Glutamatergic neuron (in vitro differentiated cells): ENCODE results near the gene DNAH2. TPM values are rescaled to one million over a fixed set of nuclear protein-coding genes. Genes with fewer than 3 reads are reported as not detected.
A peak's percentile ranks its signal among the peaks of the same experiment; 100 is the strongest.

ENCODE experiments used
- DNase-seq: peaks from one replicate; pipeline ENCODE4 v3.0.0; 2022
- H3K27ac Mint-ChIP-seq: one replicate; pipeline ENCODE4 v1.8.0; 2020; ENCODE audit warnings: mild to moderate bottlenecking, mixed read lengths, inconsistent platforms; ENCODE audit not compliant: unreplicated experiment
- H3K27me3 Mint-ChIP-seq: one replicate; pipeline ENCODE4 v1.8.0; 2020; ENCODE audit warnings: mild to moderate bottlenecking, moderate library complexity, mixed read lengths, inconsistent platforms; ENCODE audit not compliant: unreplicated experiment
- H3K36me3 Mint-ChIP-seq: one replicate; pipeline ENCODE4 v1.8.0; 2020; ENCODE audit warnings: mild to moderate bottlenecking, mixed read lengths, inconsistent platforms; ENCODE audit not compliant: unreplicated experiment
- H3K4me1 Mint-ChIP-seq: one replicate; pipeline ENCODE4 v1.8.0; 2020; ENCODE audit warnings: mild to moderate bottlenecking, low read depth, mixed read lengths, inconsistent platforms; ENCODE audit not compliant: unreplicated experiment
- H3K4me3 Mint-ChIP-seq: one replicate; pipeline ENCODE4 v1.8.0; 2020; ENCODE audit warnings: mild to moderate bottlenecking, mixed read lengths, inconsistent platforms; ENCODE audit not compliant: unreplicated experiment
- H3K9me3 Mint-ChIP-seq: one replicate; pipeline ENCODE4 v1.8.0; 2020; ENCODE audit warnings: mild to moderate bottlenecking, moderate library complexity, mixed read lengths, inconsistent platforms; ENCODE audit not compliant: unreplicated experiment
- total RNA-seq: library from RNA; stranded (reverse); fragmentation: NEBNext Ultra II Directional; extraction: Animal tissue kit (Norgen Biotek cat#: 25700); gene quantifications from one replicate; pipeline ENCODE4 v1.2.1, GENCODE V29; 2021; ENCODE audit not compliant: unreplicated experiment
- TF ChIP-seq, protein P1 (sequence below): fragments of 200-600 bp; sonication (generic); IDR thresholded peaks from one replicate; pipeline ENCODE4 v1.5.0; 2021; ENCODE audit not compliant: partially characterized antibody, unreplicated experiment

The DNAH2 gene
- total RNA-seq, 1 donor from 2014 or later = 0.07 TPM

DNA sequence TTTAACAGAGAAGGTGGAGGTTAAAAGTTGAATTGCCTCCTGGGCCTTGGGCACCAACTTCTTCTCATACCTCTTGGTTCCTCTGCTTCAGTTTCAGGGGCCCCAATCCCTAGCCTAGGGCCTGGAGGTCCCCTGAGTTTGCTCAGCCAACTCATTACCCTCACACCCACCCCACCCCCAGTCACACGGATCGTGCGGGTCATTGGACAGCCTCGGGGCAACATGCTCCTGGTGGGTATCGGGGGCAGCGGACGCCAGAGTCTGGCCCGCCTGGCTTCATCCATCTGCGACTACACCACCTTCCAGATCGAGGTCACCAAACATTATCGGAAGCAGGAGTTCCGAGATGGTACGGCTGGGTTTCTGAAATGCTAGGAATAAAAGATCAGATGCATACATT, 80.4 kb downstream of the DNAH2 start:
- TF ChIP-seq, protein P1, sequence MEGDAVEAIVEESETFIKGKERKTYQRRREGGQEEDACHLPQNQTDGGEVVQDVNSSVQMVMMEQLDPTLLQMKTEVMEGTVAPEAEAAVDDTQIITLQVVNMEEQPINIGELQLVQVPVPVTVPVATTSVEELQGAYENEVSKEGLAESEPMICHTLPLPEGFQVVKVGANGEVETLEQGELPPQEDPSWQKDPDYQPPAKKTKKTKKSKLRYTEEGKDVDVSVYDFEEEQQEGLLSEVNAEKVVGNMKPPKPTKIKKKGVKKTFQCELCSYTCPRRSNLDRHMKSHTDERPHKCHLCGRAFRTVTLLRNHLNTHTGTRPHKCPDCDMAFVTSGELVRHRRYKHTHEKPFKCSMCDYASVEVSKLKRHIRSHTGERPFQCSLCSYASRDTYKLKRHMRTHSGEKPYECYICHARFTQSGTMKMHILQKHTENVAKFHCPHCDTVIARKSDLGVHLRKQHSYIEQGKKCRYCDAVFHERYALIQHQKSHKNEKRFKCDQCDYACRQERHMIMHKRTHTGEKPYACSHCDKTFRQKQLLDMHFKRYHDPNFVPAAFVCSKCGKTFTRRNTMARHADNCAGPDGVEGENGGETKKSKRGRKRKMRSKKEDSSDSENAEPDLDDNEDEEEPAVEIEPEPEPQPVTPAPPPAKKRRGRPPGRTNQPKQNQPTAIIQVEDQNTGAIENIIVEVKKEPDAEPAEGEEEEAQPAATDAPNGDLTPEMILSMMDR = no peak
- no peaks in the 10 kb centered on the region for H3K36me3 Mint-ChIP-seq
- DNase-seq = no peak
- no peak overlapping the region for H3K4me3 Mint-ChIP-seq
- peaks cover 1% of the 10 kb centered on the region for H3K9me3 Mint-ChIP-seq
- no peaks in the 10 kb centered on the region for H3K4me1 Mint-ChIP-seq
- peaks cover 2% of the 10 kb centered on the region for H3K27me3 Mint-ChIP-seq
- no peak overlapping the region for H3K27ac Mint-ChIP-seq

DNA sequence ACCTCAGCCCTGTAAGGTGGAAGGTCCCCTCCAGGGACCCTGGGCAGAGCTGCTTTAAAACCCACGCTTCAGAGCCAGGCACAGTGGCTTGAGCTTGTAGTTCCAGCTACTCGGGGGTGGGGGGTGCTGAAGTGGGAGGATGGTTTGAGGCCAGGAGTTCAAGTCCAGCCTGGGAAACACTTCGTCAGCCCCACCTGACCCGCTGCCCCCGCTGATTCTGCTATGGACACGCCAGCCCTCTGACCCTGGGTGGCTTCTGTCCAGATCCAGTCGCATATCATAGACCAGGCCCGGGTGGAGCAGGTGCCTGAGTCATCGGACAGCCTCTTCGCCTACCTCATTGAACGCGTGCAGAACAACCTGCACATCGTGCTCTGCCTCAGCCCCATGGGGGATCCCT, 81.3 kb downstream of the DNAH2 start:
- H3K36me3 Mint-ChIP-seq = no peaks in the 10 kb centered on the region
- no peak for DNase-seq
- H3K4me3 Mint-ChIP-seq = no peak overlapping the region
- TF ChIP-seq, protein P1 = no peak
- H3K4me1 Mint-ChIP-seq = no peaks in the 10 kb centered on the region
- H3K27me3 Mint-ChIP-seq = peaks cover 2% of the 10 kb centered on the region
- H3K9me3 Mint-ChIP-seq = peaks cover 1% of the 10 kb centered on the region
- H3K27ac Mint-ChIP-seq = no peak overlapping the region

DNA sequence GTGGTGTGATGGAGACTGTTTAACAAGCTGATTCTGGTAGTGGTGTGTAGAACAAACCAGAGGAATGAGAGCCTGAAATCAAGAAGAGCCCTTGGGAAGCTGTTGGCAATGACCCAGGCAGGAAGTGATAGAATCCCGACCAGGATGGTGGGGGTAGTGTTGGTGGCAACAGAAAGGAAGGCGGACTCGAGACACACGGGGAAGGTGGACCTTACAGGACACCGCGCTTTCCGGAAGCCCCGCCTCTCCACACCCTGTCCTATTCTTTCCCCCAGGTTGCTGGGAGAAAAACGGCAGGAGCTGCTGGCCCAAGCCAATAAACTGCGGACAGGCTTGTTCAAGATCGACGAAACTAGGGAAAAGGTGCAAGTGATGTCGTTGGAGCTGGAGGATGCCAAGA, 86.4 kb downstream of the DNAH2 start:
- TF ChIP-seq, protein P1 = no peak
- Mint-ChIP-seq H3K9me3 (peaks cover 4% of the 10 kb centered on the region), H3K27me3 (peaks cover 2% of the 10 kb centered on the region), H3K4me1 (no peaks in the 10 kb centered on the region), H3K36me3 (no peaks in the 10 kb centered on the region), H3K27ac (no peak overlapping the region), H3K4me3 (peak overlapping the region; percentile 34)
- no peak for DNase-seq

DNA sequence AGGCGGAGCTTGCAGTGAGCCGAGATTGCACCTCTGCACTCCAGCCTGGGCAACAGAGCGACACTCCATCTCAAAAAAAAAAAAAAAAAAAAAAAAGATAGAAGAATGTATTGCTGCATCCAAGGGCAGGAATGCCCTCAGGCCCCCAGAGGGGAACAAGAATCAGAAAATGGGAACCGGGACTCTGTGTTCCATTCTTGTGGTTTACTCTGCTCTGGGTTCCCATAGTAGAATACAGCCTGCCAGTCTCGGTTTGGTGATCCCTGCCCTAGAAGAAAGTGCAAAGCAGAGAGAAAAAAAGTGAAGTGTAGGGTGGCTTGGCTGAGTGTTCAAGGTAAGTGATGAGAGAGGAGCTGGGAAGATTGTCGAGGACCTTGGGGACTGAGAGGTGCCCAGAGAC, 89.0 kb downstream of the DNAH2 start:
- DNase-seq = no peak
- Mint-ChIP-seq H3K4me1 (no peaks in the 10 kb centered on the region), H3K27me3 (peaks cover 2% of the 10 kb centered on the region), H3K36me3 (no peaks in the 10 kb centered on the region), H3K4me3 (no peak overlapping the region), H3K27ac (no peak overlapping the region), H3K9me3 (peaks cover 3% of the 10 kb centered on the region)
- TF ChIP-seq, protein P1 = no peak

DNA sequence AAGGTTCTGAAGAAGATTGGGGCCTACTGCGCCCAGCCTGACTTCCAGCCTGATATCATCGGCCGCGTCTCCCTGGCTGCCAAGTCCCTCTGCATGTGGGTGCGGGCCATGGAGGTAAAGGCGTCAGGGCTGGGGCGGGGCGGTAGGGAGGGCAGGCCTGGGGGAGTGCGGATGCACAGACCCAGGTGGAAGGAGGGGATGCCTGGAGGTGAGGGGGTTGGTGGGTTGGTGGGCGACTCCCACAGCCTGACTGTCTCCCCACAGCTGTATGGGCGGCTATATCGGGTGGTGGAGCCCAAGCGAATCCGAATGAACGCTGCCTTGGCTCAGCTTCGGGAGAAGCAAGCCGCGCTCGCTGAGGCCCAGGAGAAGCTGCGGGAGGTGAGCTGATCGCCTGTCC, 89.7 kb downstream of the DNAH2 start:
- TF ChIP-seq, protein P1 = no peak
- no peak overlapping the region for H3K4me3 Mint-ChIP-seq
- H3K36me3 Mint-ChIP-seq = no peaks in the 10 kb centered on the region
- H3K4me1 Mint-ChIP-seq = no peaks in the 10 kb centered on the region
- H3K9me3 Mint-ChIP-seq = peaks cover 3% of the 10 kb centered on the region
- H3K27me3 Mint-ChIP-seq = peaks cover 1% of the 10 kb centered on the region
- no peak overlapping the region for H3K27ac Mint-ChIP-seq
- DNase-seq = no peak
